Testis (tissue), 2 donors: ENCODE measurements around the gene LPP.

Experiments
- CTCF ChIP-seq, 3 experiments: fragments of 450-650 bp in 2 of 3; fragments of 200-600 bp in 1 of 3; sonication (generic) in 1 of 3; IDR thresholded peaks; one replicate each; pipeline ENCODE4 v1.5.1; 2016 to 2019; ENCODE audit warnings: antibody characterized with exemption in 3 of 3, mild to moderate bottlenecking in 2 of 3, moderate library complexity in 1 of 3
- POLR2A ChIP-seq: fragments of 450-650 bp; IDR thresholded peaks from one replicate; pipeline ENCODE4 v1.6.1; 2017; ENCODE audit warnings: antibody characterized with exemption, mild to moderate bottlenecking, moderate library complexity

- TF ChIP-seq CTCF (IDR thresholded peaks at IDR 0.05) (no peak), POLR2A (no peak)
These were observed 185.7 kb downstream of the LPP start for GRCh38 chr3:188339410-188340295.
